Limb (tissue), 2 donors: ENCODE data around the gene AASDH.
"Not testable (repeated sequence)": the region's sequence is repeated elsewhere in the genome, so short reads cannot be mapped to it uniquely, and the experiment has no call there.

Experiments used
- DNase-seq, 2 donors: peaks; one replicate each; pipeline ENCODE4 v3.0.0-alpha.2; 2016; ENCODE audit errors: extremely low spot score in 2 of 2

AASDH gene

GRCh38 chr4:56391270-56391669 lies 4.0 kb upstream of the AASDH start:
- DNase-seq: no peak

GRCh38 chr4:56389558-56389957 lies 2.3 kb upstream of the AASDH start:
- DNase-seq: no peak

GRCh38 chr4:56388306-56388705 lies 1.0 kb upstream of the AASDH start:
- DNase-seq: no peak

- no peak for DNase-seq
These were observed 1.2 kb downstream of the AASDH start for GRCh38 chr4:56386091-56386490.

GRCh38 chr4:56375458-56375857 lies 11.8 kb downstream of the AASDH start:
- DNase-seq: no peak

GRCh38 chr4:56374956-56375355 lies 12.3 kb downstream of the AASDH start:
- DNase-seq: peak in 1 of 2 donors; percentile 8

- no peak for DNase-seq
These were observed 14.5 kb downstream of the AASDH start for GRCh38 chr4:56372774-56373173.

GRCh38 chr4:56371426-56372220 lies 15.7 kb downstream of the AASDH start:
- no peak for DNase-seq

- no peak for DNase-seq
These were observed 16.9 kb downstream of the AASDH start for GRCh38 chr4:56370377-56370776.

- DNase-seq: not testable (repeated sequence)
These were observed 24.3 kb downstream of the AASDH start for GRCh38 chr4:56362981-56363380.

- DNase-seq: no peak
These were observed 27.2 kb downstream of the AASDH start for GRCh38 chr4:56360071-56360470.

GRCh38 chr4:56356650-56357049 lies 30.6 kb downstream of the AASDH start:
- no peak for DNase-seq

GRCh38 chr4:56348576-56348975 lies 38.7 kb downstream of the AASDH start:
- no peak for DNase-seq

GRCh38 chr4:56345458-56345857 lies 41.8 kb downstream of the AASDH start:
- DNase-seq: no peak

- no peak for DNase-seq
These were observed 44.5 kb downstream of the AASDH start for GRCh38 chr4:56342746-56343145.

- DNase-seq: no peak
These were observed 56.6 kb downstream of the AASDH start for GRCh38 chr4:56330691-56331090.

- DNase-seq: no peak
These were observed 60.9 kb downstream of the AASDH start for GRCh38 chr4:56326363-56326762.

GRCh38 chr4:56324011-56324610 lies 63.2 kb downstream of the AASDH start:
- DNase-seq: no peak

- DNase-seq: no peak
These were observed 64.0 kb downstream of the AASDH start for GRCh38 chr4:56323327-56323726.

- peak in 1 of 2 donors; percentile 10 for DNase-seq
These were observed 66.0 kb downstream of the AASDH start for GRCh38 chr4:56321251-56321650.

GRCh38 chr4:56320293-56320692 lies 67.0 kb downstream of the AASDH start:
- no peak for DNase-seq

- DNase-seq: no peak
These were observed 68.7 kb downstream of the AASDH start for GRCh38 chr4:56318555-56318954.

- DNase-seq: no peak
These were observed 69.5 kb downstream of the AASDH start for GRCh38 chr4:56317749-56318148.
